Frontal cortex (tissue), 4 donors: ENCODE measurements around the gene MED13L. TPM values are rescaled to one million over a fixed set of nuclear protein-coding genes. Genes with fewer than 3 reads are reported as not detected.

Experiments
- DNase-seq, 2 donors: peaks; one replicate each; pipeline ENCODE4 v3.0.0; 2012; ENCODE audit warnings: low spot score in 2 of 2
- FAIRE-seq: peaks from 2 replicates; lab custom pipeline; 2012; peaks lifted over from hg19 to GRCh38; lab: Jason Lieb, UNC
- total RNA-seq: library from RNA; depleted of rRNA; stranded (reverse); fragments of >200 nt; gene quantifications from one replicate; pipeline ENCODE4 v1.2.3, GENCODE V29; 2014
- donor health status: control.
- donor health status: control.
- donor health status: control.

Gene MED13L
- total RNA-seq, 1 donor from 2014 or later = 164 TPM

GRCh38 chr12:116226026-116226425 is 51.5 kb downstream of the MED13L start:
- FAIRE-seq (no peak), DNase-seq (no peak)

GRCh38 chr12:116222358-116222757 is 55.1 kb downstream of the MED13L start:
- FAIRE-seq (no peak), DNase-seq (no peak)

- DNase-seq (no peak), FAIRE-seq (no peak)
These were observed 56.7 kb downstream of the MED13L start for GRCh38 chr12:116220756-116221155.

- DNase-seq = no peak
- FAIRE-seq = no peak
These were observed 60.3 kb downstream of the MED13L start for GRCh38 chr12:116217045-116217735.

- FAIRE-seq (no peak), DNase-seq (no peak)
These were observed 61.3 kb downstream of the MED13L start for GRCh38 chr12:116216022-116216756.

- FAIRE-seq = no peak
- no peak for DNase-seq
These were observed 62.5 kb downstream of the MED13L start for GRCh38 chr12:116215023-116215422.

GRCh38 chr12:116213885-116214527 is 63.5 kb downstream of the MED13L start:
- FAIRE-seq (no peak), DNase-seq (no peak)

- DNase-seq (no peak), FAIRE-seq (no peak)
These were observed 64.5 kb downstream of the MED13L start for GRCh38 chr12:116213014-116213413.

- DNase-seq = no peak
- no peak for FAIRE-seq
These were observed 66.7 kb downstream of the MED13L start for GRCh38 chr12:116210762-116211161.

GRCh38 chr12:116210131-116210530 is 67.4 kb downstream of the MED13L start:
- DNase-seq (no peak), FAIRE-seq (no peak)

GRCh38 chr12:116209503-116209902 is 68.0 kb downstream of the MED13L start:
- FAIRE-seq (no peak), DNase-seq (no peak)

- DNase-seq (no peak), FAIRE-seq (no peak)
These were observed 70.2 kb downstream of the MED13L start for GRCh38 chr12:116207274-116207673.

GRCh38 chr12:116206828-116207227 is 70.7 kb downstream of the MED13L start:
- DNase-seq (no peak), FAIRE-seq (no peak)

GRCh38 chr12:116204785-116205184 is 72.7 kb downstream of the MED13L start:
- FAIRE-seq = no peak
- DNase-seq = no peak

- DNase-seq (no peak), FAIRE-seq (no peak)
These were observed 73.3 kb downstream of the MED13L start for GRCh38 chr12:116204169-116204568.

GRCh38 chr12:116202940-116203339 is 74.6 kb downstream of the MED13L start:
- DNase-seq = no peak
- FAIRE-seq = no peak

- FAIRE-seq (no peak), DNase-seq (no peak)
These were observed 75.1 kb downstream of the MED13L start for GRCh38 chr12:116202433-116202832.

- DNase-seq (no peak), FAIRE-seq (no peak)
These were observed 75.6 kb downstream of the MED13L start for GRCh38 chr12:116201908-116202307.

- FAIRE-seq (no peak), DNase-seq (no peak)
These were observed 76.1 kb downstream of the MED13L start for GRCh38 chr12:116201359-116201758.

- FAIRE-seq = no peak
- no peak for DNase-seq
These were observed 76.7 kb downstream of the MED13L start for GRCh38 chr12:116200812-116201211.

- FAIRE-seq = no peak
- no peak for DNase-seq
These were observed 78.3 kb downstream of the MED13L start for GRCh38 chr12:116199160-116199706.
